NCI-H345 (cell line): ENCODE data around the gene RNF141.

Experiments used
- DNase-seq: peaks from one replicate; lab custom pipeline; 2025; lab: John Stamatoyannopoulos, UW

Gene RNF141

DNA sequence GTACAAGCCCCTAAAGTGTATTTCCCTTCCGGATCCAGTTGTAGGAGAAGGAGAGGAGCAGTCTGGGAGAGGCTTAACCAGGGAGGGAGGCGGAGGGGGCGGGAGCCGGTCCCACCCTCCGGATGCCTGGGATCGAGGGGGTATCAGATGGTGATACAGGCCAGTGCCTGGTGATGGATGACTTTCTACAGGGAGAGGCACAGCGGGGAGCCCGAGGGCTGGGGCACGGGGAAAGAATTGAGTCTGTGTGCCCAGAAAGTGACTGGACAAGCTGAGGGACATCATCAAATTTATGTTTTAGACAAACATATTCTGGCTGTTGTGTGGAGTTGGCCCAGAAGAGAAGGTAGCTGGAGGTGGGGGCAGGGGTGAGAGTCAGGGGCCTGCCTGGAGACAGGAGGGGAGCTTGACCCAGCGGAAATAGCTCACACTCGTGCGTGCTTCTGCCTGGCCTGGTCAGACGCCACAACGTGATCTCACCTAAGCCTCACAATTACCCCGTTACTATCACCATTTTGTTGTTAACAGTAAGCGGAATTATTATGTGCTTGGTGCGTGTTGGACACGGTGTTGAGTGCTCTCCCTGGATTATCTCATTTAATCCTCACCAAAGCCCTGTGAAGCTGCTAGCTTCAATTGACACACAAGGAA is 43.5 kb downstream of the RNF141 start:
- no peak for DNase-seq

DNA sequence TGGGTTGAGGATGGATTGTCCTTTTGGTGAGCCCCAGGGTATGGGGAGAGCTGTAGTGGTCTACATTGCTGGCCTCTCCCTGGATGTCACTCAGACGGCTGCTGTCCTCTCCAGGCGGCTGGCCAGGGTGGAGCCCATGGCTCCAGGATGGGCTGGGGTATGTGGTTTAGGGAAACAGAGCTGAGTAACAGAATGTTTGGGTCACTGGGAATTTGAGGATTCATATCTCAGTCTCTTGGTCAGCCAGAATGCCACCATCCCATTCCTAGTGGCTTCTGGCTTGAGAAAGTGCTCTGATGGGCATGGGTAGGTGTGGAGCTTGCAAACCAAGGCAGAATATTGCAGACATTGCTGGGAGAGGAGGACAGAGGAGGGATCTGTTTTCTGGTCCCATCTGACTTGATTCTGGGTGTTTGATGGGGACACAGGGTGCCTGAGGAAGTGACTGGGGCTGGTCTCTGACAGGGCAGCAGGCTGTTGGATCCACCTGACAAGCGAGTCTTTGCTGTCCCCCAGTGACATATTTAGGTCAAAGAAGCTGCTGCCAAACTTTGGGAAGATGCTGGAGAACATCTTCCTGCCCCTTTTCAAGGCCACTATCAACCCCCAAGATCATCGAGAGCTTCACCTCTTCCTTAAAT is 44.6 kb downstream of the RNF141 start:
- DNase-seq, result no peak

DNA sequence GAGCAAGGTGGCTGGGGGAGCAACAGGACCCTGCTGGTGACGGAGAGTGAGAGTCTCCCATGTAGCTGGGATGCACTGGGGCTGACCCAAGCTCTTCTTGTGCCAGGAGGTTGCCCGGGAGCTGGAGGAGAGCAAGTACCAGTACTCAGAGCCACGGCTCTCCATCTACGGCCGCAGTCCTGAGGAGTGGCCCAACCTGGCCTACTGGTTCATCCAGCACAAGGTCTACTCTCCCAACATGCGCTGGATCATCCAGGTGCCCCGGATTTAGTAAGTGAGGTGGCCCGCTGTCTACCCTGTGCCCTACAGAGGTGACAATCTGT is 45.6 kb downstream of the RNF141 start:
- DNase-seq, result no peak

DNA sequence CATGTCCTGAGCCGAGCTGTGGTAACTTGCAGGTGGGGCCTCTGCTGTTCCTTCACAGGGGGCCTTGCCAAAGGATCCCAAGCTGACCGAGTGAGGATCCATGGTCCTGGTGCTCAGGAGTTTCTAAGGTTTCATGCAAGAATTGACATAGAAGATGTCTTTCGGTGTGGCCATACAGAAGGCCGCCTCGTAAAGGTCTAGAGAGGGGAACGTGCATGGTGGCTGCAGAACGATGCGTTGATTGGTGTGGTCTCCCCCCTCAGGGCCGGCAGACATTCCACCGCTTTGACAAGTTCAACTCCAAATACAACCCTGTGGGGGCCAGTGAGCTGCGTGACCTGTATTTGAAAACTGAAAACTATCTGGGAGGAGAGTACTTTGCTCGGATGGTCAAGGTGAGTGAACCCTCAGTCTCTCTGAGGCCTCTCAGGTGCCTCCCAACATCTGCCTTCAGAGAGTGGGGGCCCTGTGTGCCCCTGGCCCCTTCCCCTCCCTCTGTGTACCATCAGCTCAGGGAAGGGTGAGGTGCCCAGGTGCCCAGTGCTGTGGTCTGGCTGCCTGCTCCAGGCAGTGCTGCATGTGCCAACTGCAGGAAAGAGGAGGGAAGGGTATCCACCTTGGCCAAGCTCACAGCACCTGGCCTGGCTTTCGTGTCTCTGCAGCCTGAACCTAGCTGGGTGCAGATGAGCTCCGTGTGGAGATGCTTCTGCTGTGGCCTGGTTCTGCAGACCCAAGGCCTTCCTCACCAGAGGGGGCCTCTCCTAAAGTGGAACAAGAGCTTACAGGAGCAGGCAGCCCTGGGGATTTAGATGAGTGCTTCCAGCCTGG is 46.1 kb downstream of the RNF141 start:
- no peak for DNase-seq

DNA sequence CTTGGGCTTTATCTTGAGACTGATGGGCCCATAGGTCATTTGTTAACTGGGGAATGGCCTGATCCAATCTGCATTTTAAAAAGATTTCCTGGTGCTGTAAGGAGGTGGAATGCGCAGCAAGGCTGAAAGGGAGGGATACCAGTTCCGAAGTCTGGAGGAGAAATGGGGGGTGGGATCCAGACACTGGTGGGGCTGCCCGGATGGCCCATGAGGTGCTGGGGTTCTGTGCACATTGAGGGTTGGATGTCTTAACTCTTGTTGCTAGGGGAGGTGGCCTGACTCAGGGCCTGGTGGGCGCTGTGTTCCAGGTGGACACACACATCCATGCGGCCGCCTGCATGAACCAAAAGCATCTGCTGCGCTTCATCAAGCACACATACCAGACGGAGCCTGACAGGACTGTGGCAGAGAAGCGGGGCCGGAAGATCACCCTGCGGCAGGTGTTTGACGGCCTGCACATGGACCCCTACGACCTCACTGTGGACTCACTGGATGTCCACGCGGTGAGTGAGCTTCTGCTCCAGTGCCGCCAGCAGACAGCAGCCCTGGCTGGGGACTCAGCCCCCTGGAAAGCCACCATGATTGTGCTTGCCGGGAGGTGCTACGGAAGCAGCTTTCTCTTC is 47.8 kb downstream of the RNF141 start:
- no peak for DNase-seq

DNA sequence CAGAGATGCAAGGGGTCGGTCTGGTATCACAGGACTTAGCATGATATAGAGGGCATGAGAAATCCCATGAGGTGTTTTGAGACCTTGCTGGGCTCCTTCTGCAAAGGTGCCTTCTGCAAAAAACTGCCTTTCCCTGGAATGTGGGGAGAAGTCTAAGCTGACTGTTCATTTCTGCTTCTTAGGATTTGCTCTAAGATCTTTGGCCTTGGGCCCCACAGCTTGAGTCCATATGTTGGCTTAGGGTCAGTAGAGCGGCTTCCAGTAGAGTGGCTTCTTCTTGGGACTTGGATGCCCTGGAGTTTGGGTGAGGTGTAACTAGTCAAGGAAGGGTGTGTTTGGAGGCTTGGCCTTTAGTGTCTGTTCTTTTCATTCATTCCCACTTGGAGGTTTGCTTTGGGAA is 48.9 kb downstream of the RNF141 start:
- DNase-seq, result no peak

DNA sequence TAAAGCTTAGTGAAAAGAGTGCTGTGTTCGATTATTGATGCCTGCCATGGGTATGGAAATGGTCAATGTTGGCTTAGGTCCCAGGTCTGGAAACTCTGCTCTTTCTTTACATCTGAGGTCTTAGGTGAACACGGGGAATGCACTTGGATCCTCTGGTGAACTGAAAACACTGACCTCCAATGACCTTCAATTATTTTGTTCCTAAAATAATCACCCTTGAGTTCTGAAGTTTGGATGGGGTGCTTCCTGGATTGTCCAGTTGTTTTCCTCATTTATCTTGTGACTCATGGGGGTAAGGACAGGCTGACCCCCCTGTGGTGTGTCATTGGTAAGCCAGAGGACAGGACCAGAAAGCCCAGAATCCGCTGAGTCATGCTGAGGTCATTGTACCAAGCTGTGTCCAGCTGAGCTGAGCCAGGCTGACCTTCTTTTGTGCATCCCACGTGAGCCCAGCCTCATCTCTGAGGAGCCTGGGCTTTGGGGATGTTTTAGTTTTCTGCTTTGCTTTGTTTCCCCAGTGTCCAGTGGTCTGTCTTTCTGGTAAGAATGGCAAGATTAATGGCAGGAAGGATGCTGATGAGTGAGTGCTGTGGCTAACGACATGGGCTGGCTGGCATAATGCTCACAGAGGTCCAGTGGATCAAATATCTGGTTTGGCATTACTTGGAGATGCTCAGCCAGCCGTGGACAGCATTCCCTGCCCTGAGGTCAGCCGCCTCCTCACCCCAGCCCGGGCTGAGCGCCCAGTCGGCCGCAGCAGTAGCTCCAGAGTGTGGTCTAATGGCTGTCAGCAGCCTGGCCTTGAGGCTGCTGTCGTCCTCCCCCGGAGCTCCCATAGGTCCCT is 50.4 kb downstream of the RNF141 start:
- no peak for DNase-seq

DNA sequence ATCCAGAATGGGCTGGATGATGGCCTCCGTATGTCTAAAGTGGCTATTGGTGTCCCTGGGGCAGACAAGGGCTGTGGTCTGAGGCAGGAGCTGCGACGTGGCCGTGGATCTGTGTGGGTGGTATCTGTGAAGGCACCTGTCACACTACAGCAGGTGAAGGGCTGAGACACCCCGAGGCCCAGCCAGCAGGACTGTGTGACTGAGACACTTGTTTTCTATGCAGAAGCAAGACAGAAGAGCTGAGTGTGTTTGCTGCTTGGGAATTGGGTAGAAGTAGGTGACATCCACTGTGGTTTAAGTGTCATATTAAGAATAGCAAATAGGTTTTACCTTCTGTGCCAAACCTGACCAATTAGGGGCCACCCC is 51.0 kb downstream of the RNF141 start:
- DNase-seq, result no peak

DNA sequence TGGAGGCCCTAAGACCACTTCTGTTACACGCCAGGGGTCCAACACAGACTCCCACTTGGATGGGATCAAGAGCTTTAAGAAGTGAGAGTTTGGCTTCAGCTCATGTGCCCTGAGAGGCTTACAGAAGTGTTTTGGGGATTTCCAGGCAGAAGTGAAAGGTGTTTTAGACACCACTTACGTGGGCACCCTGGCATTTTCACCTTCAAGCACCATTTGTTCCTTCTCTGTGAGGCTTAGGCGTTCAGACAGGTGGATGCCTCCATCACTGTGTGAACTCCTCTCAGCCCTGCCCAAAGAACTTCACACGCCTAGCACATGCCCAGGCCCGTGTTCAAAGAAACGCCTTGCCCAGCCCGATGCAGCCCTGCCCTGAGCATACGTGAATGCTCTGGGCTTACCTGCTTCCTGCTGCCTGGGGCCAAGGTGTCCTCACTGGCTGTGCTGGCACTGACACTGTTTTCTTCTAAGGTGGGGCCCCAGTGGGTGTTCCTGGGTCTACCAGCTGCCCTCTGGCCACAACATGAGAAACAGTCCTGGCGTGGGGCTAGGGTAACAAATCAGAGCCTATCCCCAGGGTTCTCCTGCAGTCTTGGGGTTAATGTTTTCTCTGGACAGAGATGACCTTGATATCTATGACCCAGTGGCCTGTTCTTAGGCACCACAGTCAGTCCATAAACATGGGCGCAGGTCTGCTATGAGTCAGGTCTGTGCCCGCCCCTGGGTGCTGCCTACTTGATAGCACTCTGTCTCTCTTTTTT is 51.9 kb downstream of the RNF141 start:
- no peak for DNase-seq

DNA sequence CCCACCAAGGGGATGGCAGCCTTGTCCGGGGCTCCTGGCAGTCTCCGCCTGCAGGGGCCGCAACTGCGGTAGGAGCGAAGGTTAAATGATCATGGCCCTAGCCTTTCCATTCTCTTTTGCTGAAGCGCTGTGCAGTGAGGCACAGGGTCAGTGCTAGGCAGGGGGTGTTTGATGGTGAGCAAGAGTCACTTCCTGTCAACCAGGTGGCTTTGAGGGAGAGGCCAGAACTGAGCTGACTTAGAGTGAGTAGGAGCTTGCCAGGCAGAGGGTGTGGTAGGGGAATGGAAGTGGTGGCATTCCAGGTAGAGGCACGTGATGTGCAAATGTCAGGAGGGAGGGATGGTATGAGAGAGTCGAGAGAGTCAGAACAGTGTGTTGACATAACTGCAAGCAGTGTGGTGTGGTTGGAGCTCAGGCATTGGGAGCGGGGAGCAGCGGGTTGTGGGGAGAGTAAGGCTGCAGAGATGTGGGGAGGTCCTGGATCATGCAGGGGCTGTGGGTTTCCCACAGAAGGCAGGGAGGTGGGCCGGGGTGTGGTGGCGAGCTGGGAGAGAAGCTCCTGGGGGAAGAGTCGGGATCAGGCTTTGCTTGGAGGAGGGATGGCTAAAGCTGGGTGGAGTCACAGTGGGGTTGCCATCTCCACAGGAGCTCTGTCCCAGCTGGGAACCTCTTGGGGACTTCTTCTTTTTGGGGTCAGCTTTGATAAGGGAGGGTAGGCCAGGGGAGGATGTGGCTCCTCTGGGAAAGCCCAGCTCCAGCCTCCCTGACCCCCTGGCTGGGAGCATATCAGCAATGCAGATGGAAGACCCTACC is 52.7 kb downstream of the RNF141 start:
- DNase-seq, result no peak

DNA sequence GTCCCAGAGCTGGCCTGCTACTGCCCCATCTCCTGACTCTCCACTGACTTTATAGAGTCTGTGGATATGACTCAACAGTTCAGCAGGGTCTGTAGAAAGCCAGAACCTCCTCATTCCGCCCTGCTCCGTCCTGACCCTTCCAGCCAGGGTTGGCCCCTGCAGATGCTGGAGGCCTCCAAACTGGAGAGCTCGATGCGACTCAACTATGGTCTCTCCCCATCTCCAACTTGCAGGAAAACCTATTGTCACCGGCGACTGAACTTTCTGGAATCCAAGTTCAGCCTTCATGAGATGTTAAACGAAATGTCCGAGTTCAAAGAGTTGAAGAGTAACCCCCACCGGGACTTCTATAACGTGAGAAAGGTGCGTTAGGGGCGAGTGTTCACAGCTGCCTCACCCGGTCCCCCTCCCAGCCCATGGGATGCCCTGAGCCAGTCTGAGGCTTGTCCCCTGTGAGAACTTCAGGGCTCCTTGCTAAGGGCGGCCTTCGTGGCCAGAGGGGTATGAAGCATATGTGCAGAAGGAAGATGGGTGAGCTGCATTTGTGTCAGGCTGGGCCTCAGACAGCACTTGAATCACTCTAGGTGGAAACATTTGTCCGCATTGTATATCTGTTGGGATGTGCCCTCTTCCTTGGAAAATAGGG is 53.9 kb downstream of the RNF141 start:
- DNase-seq, result no peak

DNA sequence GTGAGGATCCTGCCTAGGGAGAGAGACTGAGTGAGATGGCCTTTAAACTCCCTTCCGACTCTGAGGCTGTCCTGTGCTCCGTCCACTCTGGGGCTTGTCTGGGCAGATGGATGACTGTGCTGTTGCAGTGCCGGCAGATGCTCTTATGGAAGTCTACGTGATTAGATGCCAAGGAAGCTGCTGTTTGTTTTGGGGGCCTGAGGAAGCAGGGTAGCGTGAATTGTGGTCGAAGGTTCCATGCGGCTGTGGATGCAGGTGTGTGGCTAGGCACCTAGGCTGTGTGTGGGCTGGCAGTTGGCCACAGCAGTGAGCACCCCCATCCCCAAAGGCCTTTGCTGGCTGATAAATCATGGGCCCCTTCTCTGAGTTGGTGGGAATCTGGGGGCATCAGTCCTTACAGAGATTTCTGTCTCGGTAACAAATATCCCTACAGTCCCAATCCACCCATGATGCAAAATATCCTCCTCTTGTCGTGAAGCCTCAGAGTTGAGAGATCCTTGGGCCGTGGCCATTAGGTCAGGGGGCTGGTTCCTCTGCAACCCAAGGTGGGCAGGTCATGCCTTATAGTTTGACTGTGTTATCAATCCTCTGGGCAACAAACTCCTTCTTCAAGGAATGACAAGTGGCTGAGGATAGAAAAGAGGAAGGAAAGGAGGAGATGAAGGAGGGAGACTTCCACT is 54.7 kb downstream of the RNF141 start:
- no peak for DNase-seq

DNA sequence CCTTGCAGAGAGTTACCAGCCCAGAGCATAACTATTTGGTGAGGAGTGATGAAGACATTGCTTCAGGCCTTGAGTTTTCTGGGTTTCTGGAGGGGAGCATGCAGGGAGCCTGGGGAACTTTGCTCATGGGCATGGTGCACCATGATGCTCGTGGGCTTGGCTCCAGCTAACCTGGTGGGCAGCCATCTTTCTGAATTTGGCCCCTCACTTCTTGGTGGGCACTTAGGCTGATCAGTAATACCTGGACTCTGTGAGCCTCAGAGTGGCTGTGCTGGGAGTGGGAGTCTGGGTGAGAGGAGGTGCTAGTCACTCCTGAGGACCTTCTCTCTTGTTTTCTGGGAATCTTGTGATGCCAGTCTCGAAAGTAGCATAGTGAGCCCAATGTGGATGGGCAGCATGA is 55.3 kb downstream of the RNF141 start:
- no peak for DNase-seq

DNA sequence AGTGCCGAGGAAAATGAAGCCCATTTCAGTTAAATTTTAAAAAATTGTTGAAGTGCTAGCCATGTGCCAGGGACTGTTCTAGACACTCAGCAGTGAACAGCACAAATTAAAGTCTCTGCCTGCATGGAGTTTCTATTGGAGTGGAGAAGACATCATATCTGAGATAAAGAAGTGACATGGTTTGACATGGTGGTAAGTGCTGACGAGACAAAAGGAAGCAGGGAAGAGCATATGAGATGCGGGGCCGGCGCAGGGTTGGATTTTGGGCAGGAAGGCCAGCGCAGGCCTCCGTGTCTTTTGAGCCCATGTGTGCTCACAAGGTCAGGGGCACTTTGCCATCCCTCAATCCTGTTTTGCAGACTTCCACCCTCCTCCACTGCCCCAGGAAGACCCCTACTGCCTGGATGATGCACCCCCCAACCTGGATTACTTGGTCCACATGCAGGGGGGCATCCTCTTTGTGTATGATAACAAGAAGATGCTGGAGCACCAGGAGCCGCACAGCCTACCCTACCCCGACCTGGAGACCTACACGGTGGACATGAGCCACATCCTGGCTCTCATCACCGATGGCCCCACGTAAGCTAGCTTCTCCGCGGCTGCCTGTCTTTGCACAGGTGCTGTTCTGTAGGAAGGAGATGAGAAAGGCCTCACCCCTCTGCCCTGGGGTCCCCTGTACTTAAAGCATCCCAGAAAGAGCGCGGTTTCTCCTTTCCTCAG is 56.4 kb downstream of the RNF141 start:
- DNase-seq, result no peak

DNA sequence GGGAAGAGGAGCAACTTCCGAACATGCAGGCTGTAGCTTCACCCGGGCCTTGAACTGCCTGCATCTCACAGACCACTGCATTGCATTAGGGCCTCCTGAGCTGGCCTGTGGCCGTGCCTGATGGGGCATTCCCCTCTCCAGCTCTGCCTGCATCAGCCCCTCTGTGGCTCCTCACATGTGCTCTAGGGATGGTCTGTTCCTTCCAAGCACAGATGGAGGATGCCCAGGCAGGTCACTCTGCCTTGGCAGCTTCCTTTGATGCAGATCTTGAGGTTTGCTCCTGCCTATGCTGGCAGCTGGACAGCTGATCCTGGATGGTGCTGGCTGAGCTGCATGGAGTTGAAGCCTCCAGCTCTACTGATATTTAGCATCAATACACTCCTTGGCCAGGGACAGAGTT is 57.4 kb downstream of the RNF141 start:
- no peak for DNase-seq

DNA sequence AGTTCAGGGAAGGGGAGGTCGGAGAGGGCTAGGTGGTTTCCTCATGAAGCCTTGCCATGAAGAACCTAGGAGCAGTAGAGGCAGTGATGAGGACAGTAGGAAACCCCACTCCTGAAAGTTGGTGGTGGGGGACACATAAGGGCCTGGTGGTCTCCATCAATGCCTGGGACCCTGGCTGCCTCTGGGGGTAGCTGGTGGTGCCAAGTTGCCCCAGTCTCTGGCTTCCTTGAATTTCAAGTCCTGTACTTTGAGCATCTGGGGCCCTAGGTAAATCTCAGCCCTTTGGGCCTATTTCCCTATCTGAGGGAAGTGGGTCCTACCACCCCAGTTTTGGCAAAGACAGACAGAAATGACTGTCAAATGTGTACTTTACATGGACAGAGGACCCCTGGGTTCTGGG is 57.8 kb downstream of the RNF141 start:
- no peak for DNase-seq

DNA sequence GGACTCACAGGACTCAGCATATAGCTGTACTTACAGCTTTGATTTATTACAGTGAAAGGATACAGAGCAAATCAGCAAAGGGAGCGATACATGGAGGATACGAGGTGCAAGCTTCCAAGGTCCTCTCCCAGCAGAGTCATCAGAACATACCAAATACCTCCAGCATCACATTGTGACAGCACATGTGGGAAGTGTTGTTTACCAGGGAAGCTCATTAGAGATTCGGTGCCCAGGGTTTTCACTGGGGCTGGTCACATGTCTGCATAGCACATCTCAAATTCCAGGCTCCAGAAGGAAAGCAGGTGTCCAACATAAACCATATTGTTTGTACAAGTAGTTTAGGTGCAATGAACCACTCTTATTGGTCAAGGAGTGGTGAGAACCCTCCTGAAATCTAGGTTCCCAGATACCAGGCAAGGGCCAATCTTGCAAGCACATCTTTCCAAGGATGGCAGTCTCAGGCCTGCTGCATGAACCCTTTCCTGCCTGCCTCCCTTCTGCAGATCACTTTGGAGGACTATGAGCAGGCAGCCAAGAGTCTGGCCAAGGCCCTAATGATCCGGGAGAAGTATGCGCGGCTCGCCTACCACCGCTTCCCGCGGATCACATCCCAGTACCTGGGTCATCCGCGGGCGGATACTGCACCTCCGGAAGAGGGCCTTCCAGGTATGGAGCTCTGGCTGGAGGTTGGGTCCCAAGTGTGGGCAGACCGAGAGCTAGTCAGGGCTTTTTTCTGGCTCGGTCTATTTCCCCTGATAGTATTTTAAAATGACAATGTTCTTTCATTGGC is 59.2 kb downstream of the RNF141 start:
- DNase-seq, result no peak

DNA sequence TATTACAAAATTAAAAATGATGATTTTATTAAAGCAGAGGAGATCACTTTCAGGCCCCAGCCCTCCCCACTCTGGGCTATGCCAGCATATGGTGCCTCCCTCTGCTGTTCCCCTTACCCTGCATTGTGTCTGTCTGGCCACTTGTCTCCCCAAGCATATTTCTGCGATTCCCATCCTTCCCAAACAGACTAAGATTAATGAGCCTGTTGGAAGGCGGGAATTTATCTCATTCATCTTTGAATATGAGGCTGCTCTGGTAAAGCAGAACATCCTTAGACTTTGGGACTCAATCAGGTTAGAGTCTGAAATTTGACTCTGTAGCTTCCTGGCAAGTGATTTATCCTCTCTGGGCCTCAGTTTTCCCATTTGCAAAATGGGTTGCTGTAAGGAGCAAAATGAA is 60.2 kb downstream of the RNF141 start:
- DNase-seq, result no peak
